Cardiac fibroblast (primary cell): ENCODE data around the gene USP15.

Experiments
- DNase-seq, 2 donors: peaks; one replicate each; pipeline versions ENCODE4 v3.0.0 to v3.0.0-alpha.2; 2010; ENCODE audit warnings: low read depth in 2 of 2
- H3K4me3 ChIP-seq, 2 donors: replicated peaks in 1 of 2; 1 replicate in 1 of 2; 2 replicates in 1 of 2; pipeline ENCODE4 v1.5.1; 2011; ENCODE audit warnings: low read depth in 2 of 2, low read length in 2 of 2, mild to moderate bottlenecking in 2 of 2, moderate library complexity in 1 of 2
- TF ChIP-seq, protein P1 (sequence below): IDR thresholded peaks from one replicate; pipeline ENCODE4 v1.5.1; 2011; ENCODE audit warnings: low read depth, mild to moderate bottlenecking, low read length, inconsistent platforms

USP15 gene

DNA sequence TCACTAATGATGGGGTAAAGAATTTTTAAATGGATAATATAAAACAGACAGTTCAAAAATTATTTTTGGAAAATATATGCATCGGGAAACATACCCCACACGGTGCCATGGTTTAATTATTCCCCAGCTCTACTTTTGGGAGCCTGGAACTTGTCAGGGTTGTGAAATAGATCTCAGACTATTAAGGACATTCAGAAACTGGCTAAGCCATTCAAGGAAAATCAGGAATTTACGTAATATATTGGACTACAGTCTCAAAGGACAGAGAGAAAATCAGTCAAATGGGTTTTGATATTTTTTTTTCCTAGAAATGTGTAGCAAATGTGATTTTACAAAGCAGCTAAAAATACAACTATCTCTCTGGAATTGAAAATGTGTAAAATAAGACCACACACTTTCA is 148.9 kb downstream of the USP15 start:
- H3K4me3 ChIP-seq = no peak overlapping the region
- TF ChIP-seq, protein P1, sequence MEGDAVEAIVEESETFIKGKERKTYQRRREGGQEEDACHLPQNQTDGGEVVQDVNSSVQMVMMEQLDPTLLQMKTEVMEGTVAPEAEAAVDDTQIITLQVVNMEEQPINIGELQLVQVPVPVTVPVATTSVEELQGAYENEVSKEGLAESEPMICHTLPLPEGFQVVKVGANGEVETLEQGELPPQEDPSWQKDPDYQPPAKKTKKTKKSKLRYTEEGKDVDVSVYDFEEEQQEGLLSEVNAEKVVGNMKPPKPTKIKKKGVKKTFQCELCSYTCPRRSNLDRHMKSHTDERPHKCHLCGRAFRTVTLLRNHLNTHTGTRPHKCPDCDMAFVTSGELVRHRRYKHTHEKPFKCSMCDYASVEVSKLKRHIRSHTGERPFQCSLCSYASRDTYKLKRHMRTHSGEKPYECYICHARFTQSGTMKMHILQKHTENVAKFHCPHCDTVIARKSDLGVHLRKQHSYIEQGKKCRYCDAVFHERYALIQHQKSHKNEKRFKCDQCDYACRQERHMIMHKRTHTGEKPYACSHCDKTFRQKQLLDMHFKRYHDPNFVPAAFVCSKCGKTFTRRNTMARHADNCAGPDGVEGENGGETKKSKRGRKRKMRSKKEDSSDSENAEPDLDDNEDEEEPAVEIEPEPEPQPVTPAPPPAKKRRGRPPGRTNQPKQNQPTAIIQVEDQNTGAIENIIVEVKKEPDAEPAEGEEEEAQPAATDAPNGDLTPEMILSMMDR = no peak
- no peak for DNase-seq

DNA sequence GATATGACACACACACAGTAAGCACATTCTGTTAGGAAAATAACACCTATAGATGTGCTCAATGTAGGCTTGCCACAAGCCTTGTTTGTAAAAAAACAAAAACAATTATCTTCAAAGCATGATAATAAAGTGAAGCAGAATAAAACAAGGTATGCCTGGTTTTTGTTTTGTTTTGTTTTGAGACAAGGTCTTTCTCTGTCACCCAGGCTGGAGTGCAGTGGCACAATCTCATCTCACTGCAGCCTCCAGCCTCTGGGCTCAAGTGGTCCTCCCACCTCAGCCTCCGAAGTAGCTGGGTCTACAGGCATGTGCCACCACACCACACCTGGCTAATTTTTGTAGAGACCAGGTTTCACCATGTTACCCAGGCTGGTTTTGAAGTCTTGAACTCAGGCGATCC is 154.0 kb downstream of the USP15 start:
- H3K4me3 ChIP-seq = no peak overlapping the region
- TF ChIP-seq, protein P1 = no peak
- no peak for DNase-seq

DNA sequence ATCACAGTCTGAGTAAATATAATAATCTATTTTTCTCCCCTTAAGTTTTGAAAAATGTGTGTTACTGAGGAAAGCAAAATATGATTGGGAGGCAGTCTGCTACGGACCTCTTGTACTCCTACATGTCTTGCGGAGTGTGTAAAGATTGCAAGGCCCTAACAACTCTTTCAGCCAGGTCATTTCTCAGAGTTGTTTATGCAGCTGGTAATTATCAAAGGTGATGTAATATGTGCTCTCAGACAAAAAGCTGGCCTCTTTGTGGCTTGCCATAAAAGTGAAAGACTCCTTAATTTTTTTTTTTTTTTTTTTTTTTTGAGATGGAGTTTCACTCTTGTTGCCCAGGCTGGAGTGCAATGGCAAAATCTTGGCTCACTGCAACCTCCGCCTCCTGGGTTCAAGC is 165.9 kb downstream of the USP15 start:
- TF ChIP-seq, protein P1 = no peak

DNA sequence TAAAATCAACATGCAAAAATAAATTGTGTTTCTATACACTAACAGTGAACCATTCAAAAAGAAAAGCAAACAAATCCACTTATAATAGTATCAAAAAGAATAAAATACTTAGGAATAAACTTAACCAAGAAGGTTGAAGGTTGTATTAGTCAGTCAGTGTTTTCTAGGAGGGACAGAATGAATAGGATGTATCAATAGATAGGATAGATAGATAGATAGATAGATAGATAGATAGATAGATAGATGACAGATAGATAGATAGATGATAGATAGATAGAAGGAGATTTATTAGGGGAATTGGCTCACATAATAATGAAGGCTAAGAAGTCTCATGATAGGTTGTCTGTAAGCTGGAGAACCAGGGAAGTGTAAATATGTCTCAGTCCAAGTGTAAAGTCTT is 169.3 kb downstream of the USP15 start:
- H3K4me3 ChIP-seq = no peak overlapping the region
- TF ChIP-seq, protein P1 = no peak
- no peak for DNase-seq

More for the DNA sequence above, 165.9 kb downstream of the USP15 start:
- H3K4me3 ChIP-seq = no peak overlapping the region
- DNase-seq = peak; percentile 51 to 56

DNA sequence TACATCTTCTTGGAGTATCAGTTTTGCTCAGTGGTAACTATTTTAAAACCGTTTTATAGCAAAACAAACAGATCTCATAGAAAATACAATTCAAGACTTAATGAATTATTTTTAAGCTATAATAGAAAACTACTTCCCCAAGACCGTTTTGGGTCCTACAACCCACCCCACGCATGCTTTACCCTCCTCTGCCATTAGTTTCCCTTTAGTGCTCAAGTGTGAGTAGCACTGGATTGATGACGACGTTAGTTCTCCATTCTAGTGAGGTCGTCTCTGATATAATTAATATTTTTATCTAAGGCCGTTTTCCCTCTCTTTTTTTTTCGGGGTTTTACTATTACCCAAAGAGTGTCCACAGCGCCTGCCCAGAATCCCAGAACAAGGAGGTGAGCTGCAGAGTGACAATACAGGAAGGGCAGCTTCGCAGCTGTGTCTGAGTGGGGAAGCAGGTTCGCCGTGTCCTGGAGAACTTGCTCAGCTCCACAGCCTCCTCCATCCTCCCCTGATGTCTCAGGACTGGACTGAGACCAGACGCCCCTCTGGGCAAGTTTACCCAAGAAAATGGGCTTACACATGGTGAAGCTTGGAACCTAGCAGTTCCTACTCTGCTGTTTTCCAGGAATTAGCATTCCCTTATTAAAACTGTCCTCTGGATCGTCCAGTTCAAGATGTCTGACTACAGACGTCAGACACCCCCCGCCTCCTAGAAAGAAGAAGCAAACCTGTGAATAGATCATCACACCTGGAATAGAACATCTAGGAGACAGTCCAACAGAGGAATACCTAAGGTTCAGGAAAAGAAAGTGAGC is 174.5 kb downstream of the USP15 start:
- H3K4me3 ChIP-seq = peak overlapping the region; percentile 43 to 54
- no peak for DNase-seq
- TF ChIP-seq, protein P1 = no peak

DNA sequence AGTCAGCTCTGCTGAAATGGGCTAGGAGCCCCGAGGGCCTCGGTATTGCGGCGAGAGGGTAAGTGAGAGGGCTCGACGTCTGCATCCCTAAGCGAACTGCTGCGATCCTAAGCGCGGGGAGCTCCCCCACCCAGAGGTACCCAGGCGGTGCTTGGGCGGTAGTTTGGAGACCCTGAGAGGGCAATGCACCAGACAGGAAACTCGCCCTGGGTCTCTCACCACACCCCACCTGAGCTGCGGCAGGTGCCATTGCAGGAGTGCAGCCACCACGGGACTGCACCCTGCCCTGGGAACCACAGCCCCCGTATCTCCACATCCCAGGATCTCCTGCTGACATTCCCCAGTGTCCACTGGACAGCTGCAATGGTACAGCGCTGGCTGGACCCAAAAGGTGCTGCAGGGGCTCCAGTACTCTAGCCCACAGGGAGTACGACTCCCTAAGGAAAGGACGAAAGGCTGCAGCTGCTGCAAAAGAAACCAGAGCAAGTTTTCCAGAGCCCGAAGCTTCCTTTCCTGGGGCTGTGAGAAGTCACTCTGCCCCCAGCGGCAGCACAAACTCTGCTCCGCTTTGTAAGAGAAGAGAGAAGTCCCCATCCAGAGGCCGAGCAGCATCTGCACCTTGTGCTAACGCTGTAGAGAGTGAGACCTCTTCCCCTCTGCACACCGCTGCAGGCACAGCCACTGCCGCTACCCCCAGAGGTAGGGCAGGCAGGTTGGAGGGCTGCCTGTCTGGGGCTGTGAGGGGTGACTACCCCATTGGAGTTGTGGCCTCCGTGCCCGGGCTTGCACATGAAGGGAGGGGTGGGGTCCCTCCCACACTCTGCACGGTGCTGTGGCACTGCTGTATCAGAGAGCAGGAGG is 175.3 kb downstream of the USP15 start:
- TF ChIP-seq, protein P1 = peak; percentile 70
- peak overlapping the region; percentile 43 to 54 for H3K4me3 ChIP-seq
- peak; percentile 66 to 80 for DNase-seq
